HepG2 (cell line): ENCODE measurements around the gene WTAP. TPM values are rescaled to one million over a fixed set of nuclear protein-coding genes. Genes with fewer than 3 reads are reported as not detected.

ENCODE experiments used
- ATAC-seq: fragments of 200-7000 bp; cut with Tn5 transposase; 3 replicates; pipeline ENCODE4 v1.9.1; 2020; ENCODE audit warnings: mild to moderate bottlenecking, moderate library complexity
- BruUV-seq: library from RNA; stranded (reverse); fragments of 400-500 nt; replicated peaks from 2 replicates; lab custom pipeline; 2021; lab: Mats Ljungman, UMichigan
- CTCF ChIA-PET: fragments of 300-600 bp; formaldehyde crosslinking; extraction: SDS; loops from one replicate; lab custom pipeline; 2021; ENCODE audit warnings: low total read pairs, inconsistent platforms, low intra/inter-chr PET ratio; lab: Yijun Ruan, JAX
- POLR2A ChIA-PET: fragments of 350-600 bp; sonication (Branson Sonifier 250); formaldehyde crosslinking; loops from one replicate; lab custom pipeline; 2020; ENCODE audit warnings: antibody characterized with exemption, inconsistent platforms; lab: Yijun Ruan, JAX
- DNase-seq: peaks from one replicate; pipeline ENCODE4 v3.0.0-alpha.2; 2015; ENCODE audit warnings: low spot score
- FAIRE-seq: peaks from 3 replicates; lab custom pipeline; 2011; peaks lifted over from hg19 to GRCh38; lab: Jason Lieb, UNC
- H2AFZ ChIP-seq: one replicate; pipeline ENCODE4 v1.6.1; 2011; ENCODE audit warnings: low read length, inconsistent platforms
- H3K27ac ChIP-seq: fragments of 300-600 bp; 3 replicates; pipeline ENCODE4 v1.8.0; 2011; ENCODE audit warnings: mixed run types, mild to moderate bottlenecking, mixed read lengths, low read length, inconsistent platforms; ENCODE audit not compliant: insufficient read depth; ENCODE audit errors: extremely low read length
- H3K27me3 ChIP-seq, 2 experiments: fragments of 200-600 bp in 1 of 2; 2 replicates in 1 of 2; 3 replicates in 1 of 2; pipeline versions ENCODE4 v1.6.0 to v1.8.0; 2011; ENCODE audit warnings: low read length in 2 of 2, mild to moderate bottlenecking in 2 of 2, moderate library complexity in 2 of 2, inconsistent platforms in 1 of 2; ENCODE audit not compliant: insufficient read depth in 2 of 2, control insufficient read depth in 1 of 2
- H3K36me3 ChIP-seq, 2 experiments: fragments of 200-600 bp in 1 of 2; replicated peaks in 1 of 2; 2 replicates in 1 of 2; 3 replicates in 1 of 2; pipeline versions ENCODE4 v1.5.1 to v1.8.0; 2011; ENCODE audit warnings: low read length in 2 of 2, inconsistent platforms in 1 of 2; ENCODE audit not compliant: insufficient read depth in 2 of 2, control insufficient read depth in 1 of 2
- H3K4me1 ChIP-seq: 2 replicates; pipeline ENCODE4 v1.5.1; 2012; ENCODE audit warnings: low read length, inconsistent platforms; ENCODE audit not compliant: insufficient read depth
- H3K4me2 ChIP-seq: 2 replicates; pipeline ENCODE4 v1.6.0; 2011; ENCODE audit warnings: low read depth, low read length, inconsistent platforms
- H3K4me3 ChIP-seq, 3 experiments: fragments of 200-600 bp in 1 of 3; sonication (generic), shearing (Covaris generic) in 1 of 3; replicated peaks in 1 of 3; 2 replicates each; pipeline ENCODE4 v1.5.1; 2011 to 2016; ENCODE audit warnings: low read length in 3 of 3, inconsistent platforms in 2 of 3, low read depth in 2 of 3, mild to moderate bottlenecking in 2 of 3, control low read depth in 1 of 3, mixed read lengths in 1 of 3; ENCODE audit not compliant: insufficient read depth in 1 of 3
- H3K79me2 ChIP-seq: one replicate; pipeline ENCODE4 v1.6.1; 2011; ENCODE audit warnings: low read length, inconsistent platforms; ENCODE audit not compliant: insufficient read depth
- H3K9ac ChIP-seq: 2 replicates; pipeline ENCODE4 v1.6.0; 2011; ENCODE audit warnings: mild to moderate bottlenecking, low read depth, low read length, inconsistent platforms; ENCODE audit not compliant: insufficient read depth
- H3K9me3 ChIP-seq: 2 replicates; pipeline ENCODE4 v1.5.1; 2012; ENCODE audit warnings: mild to moderate bottlenecking, low read length
- H4K20me1 ChIP-seq: 2 replicates; pipeline ENCODE4 v1.6.0; 2011; ENCODE audit warnings: inconsistent platforms, mild to moderate bottlenecking, low read length, moderate library complexity; ENCODE audit not compliant: insufficient read depth
- ATF1 ChIP-seq: IDR thresholded peaks from 2 replicates; pipeline ENCODE4 v1.6.1; 2016; ENCODE audit warnings: mild to moderate bottlenecking, control low read depth
- FOSL2 ChIP-seq: sonication (generic); formaldehyde crosslinking; IDR thresholded peaks from 2 replicates; pipeline ENCODE4 v1.4.0; 2020; ENCODE audit warnings: missing genetic modification reagents
- HDAC2 ChIP-seq: sonication (generic); formaldehyde crosslinking; IDR thresholded peaks from 2 replicates; pipeline ENCODE4 v1.4.0; 2020; ENCODE audit warnings: missing genetic modification reagents
- HNF1B ChIP-seq: sonication (generic); formaldehyde crosslinking; IDR thresholded peaks from 2 replicates; pipeline ENCODE4 v1.5.1; 2020; ENCODE audit warnings: mild to moderate bottlenecking, moderate library complexity, missing genetic modification reagents
- RARA ChIP-seq: IDR thresholded peaks from 2 replicates; pipeline ENCODE4 v1.6.1; 2016; ENCODE audit warnings: missing genetic modification reagents, missing compliant biosample characterization
- SRSF4 ChIP-seq: fragments of 200-400 bp; formaldehyde crosslinking; IDR thresholded peaks from one replicate; pipeline ENCODE4 v1.6.1; 2018; ENCODE audit warnings: mild to moderate bottlenecking, low read depth, low read length, moderate library complexity; ENCODE audit not compliant: poor library complexity, severe bottlenecking
- SYNCRIP ChIP-seq: fragments of 200-400 bp; formaldehyde crosslinking; IDR thresholded peaks from 2 replicates; pipeline ENCODE4 v1.6.1; 2018; ENCODE audit warnings: mild to moderate bottlenecking, low read depth, low read length; ENCODE audit not compliant: insufficient read depth
- TEAD2 ChIP-seq: sonication (generic); formaldehyde crosslinking; IDR thresholded peaks from 2 replicates; pipeline ENCODE4 v1.9.0; 2021; ENCODE audit warnings: missing genetic modification reagents
- ZBTB21 ChIP-seq: sonication (generic); formaldehyde crosslinking; IDR thresholded peaks from 2 replicates; pipeline ENCODE4 v1.4.0; 2020; ENCODE audit warnings: missing genetic modification reagents
- ZNF280D ChIP-seq: sonication (generic); formaldehyde crosslinking; IDR thresholded peaks from 2 replicates; pipeline ENCODE4 v1.5.1; 2020; ENCODE audit warnings: mild to moderate bottlenecking, missing genetic modification reagents
- ZNF580 ChIP-seq: IDR thresholded peaks from 2 replicates; pipeline ENCODE4 v1.6.1; 2016; ENCODE audit warnings: low read depth, borderline replicate concordance
- WGBS: methylation state at CpG from one replicate; pipeline ENCODE4 v1.1.6; 2017; ENCODE audit warnings: low lambda C conversion rate; 5-methylcytosine and 5-hydroxymethylcytosine counted together
- in situ Hi-C: cut with HindIII; loops from 2 replicates; pipeline ENCODE4 v1.10.0; 2017; ENCODE audit warnings: low pct_unique_long_range_greater_than_20kb; ENCODE audit not compliant: extremely low pct_ligation_motif_present
- intact Hi-C: fragments of 100-400 bp; cut with micrococcal nuclease; formaldehyde crosslinking; loops from one replicate; pipeline ENCODE4 v1.10.0; 2022; ENCODE audit not compliant: unreplicated experiment
- polyA plus RNA-seq, 8 experiments: library from polyadenylated mRNA; depleted of rRNA in 3 of 8; stranded (reverse) in 7 of 8; unstranded in 1 of 8; fragments of >200 nt; fragmentation: Illumina TruSeq in 4 of 8; extraction: Trizol in 4 of 8; gene quantifications; 2 replicates each; pipeline versions ENCODE4 v1.2.1 to v1.2.3, GENCODE V29; 2011 to 2016; ENCODE audit warnings: low read depth in 4 of 8, missing spikeins in 1 of 8, mixed read lengths in 1 of 8; ENCODE audit not compliant: insufficient read depth in 1 of 8
- total RNA-seq, 5 experiments: library from RNA; depleted of rRNA; stranded (reverse); fragments of >200 nt; fragmentation: Illumina TruSeq; extraction: Trizol; gene quantifications; 2 replicates each; pipeline ENCODE4 v1.2.3, GENCODE V29; 2016; ENCODE audit warnings: low read depth in 1 of 5

The WTAP gene
- total and polyA plus RNA-seq, 2 of the 13 experiments (the other 11 are each of a cell fraction or from before 2014, with no cell fraction given) = 31.6 to 167 TPM

DNA sequence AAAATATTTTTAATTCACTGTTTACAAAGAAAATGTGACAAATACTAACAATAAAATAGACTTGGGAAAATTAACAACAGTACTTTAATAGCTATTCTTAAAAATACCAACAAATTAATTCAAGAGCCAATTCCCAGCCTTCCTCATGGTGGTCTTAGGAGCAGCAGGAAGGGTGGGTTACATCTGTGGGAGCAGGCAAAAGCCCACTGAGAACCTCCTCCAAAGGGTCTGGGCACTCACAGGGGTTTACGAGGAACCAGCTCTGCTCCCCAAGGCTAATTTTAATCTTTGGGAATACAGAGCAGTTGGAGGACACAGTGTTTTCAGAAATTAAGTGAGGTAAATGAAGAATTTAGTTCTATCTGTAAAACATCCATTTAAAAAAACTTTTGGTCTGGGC is 44.5 kb upstream of the WTAP start:
- Histone ChIP-seq H3K4me2 (no peak overlapping the region), H3K9ac (no peak overlapping the region), H3K27ac (no peak overlapping the region), H3K4me3 (no peak overlapping the region), H3K9me3 (no peaks in the 10 kb centered on the region), H3K4me1 (peaks cover 35% of the 10 kb centered on the region), H3K27me3 (no peaks in the 10 kb centered on the region), H3K36me3 (peaks cover 21 to 77% of the 10 kb centered on the region in 2 experiments), H4K20me1 (peaks cover 29% of the 10 kb centered on the region), H3K79me2 (peaks cover 31% of the 10 kb centered on the region), H2AFZ (no peak overlapping the region)
- BruUV-seq = no TSS peak
- CTCF ChIA-PET = no interaction called here
- TF ChIP-seq FOSL2 (CRISPR knock-in tag) = no peak
- no peak for TF ChIP-seq ZBTB21 (CRISPR knock-in tag)
- no peak for TF ChIP-seq SYNCRIP
- no peak for TF ChIP-seq SRSF4
- TF ChIP-seq ZNF280D (CRISPR knock-in tag) = no peak
- TF ChIP-seq HNF1B (CRISPR knock-in tag) = no peak
- TF ChIP-seq ZNF580 = no peak
- TF ChIP-seq TEAD2 (CRISPR knock-in tag) = no peak
- TF ChIP-seq RARA = no peak
- TF ChIP-seq ATF1 (CRISPR knock-in tag) = no peak
- TF ChIP-seq HDAC2 = no peak
- in situ Hi-C loops = no loop called here
- intact Hi-C loops = no loop called here
- POLR2A ChIA-PET = interaction anchor here (1.2 to 2.7 kb wide), 4 partner anchors 9 to 79 kb away, joined by 3 to 14 read pairs (median 5); partner anchors contain the start of genes ACAT2, SOD2 and WTAP
- DNase-seq (no peak), ATAC-seq (no peak), FAIRE-seq (no peak)
- WGBS = 93% methylated on average over 1 of the region's 1 CpG
